CD4-positive, alpha-beta T cell treated with Interleukin-1 beta for 1 hour (primary cell): ENCODE results near the gene TUT4.

Experiments used
- DNase-seq, 2 donors: peaks; one replicate each; pipeline ENCODE4 v3.0.0-alpha.2; 2020 to 2022

The TUT4 gene

DNA sequence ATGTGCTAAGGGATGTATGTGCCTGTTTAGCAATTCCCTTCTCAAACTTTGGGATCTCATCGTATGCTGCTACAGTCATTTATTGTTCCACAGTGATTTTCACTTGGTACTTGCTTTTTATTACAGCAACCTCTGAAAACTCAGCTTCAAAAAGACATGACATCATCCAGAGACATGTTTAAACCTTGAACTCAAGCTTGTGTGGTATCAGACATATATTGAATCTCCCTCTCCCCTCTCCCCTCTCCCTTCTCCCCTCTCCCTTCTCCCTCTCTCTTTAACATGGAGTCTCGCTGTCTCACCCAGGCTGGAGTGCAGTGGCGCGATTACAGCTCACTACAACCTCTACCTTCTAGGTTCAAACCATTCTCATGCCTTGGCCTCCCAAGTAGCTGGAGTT, 19.5 kb upstream of the TUT4 start:
- DNase-seq = no peak

GRCh38 chr1:52571783-52572182, 18.9 kb upstream of the TUT4 start:
- no peak for DNase-seq

DNA sequence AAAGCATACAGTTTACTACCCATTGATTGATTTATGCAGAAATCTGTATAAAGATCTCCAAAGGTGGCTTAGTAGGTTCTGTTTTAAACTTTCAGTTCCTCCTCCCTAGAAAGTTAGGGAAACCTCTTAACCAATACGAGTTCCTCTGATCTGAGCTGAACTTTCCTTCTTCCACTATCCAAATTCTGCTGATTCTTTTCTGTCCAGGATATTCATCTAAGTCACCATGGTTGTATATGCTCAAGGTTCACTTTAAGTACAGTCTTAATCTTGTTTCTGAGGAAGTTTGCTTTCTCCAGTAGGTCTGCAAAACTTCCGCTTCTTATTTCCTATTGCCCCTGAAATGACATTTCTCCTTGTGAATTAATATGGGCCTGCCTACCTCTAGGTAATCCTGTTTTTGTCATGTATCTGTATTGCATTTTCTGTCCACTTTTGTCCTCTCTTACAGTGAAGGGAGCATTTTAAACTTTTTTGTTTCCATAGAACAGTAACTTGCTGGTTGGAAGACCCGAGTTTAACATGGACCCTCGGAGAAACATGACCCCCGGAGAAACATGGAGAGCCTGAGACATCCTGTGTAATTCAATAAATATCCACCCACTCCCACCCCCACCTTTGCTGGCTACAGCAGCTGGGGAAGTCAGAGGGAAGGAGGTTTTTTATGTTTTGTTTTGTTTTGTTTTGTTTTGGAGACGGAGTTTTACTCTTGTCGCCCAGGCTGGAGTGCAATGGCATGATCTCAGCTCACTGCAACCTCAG, 16.7 kb upstream of the TUT4 start:
- DNase-seq = no peak

DNA sequence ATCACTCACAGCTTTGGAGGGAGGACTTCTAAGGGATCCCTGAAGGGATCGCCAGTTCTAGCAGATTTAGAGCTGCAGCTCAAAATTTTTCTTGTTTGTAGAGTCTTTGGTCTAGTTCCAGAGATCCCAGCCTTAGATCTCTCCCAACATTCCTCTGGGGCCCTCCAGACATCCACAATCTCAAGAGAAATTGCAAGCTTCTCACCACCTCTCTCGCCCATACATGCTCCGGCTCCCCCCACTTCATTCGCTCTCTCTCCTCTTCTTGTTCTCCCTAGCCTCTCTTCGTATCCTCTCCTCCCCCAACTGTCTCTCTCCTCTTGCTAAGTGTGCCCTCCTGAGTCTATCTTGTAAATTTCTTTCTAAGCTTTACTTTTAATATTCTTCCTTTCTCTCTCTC, 15.1 kb upstream of the TUT4 start:
- DNase-seq = no peak

DNA sequence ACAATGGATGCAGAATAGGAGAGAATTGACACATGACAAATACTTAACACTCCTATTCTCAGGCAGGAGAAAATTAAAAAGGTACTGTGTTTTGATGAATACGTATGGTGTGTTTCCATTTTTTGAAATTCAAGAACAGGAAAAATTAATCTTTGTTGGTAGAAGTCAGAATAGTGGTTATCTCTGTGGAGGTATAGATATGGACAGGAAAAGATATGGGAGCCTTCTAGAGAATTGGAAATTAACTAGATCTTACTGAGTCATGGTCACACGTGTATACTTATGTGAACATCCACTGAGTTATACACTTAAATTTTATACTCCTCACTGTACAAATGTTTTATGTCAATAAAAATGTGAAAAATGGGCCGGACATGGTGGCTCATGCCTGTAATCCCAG, 9.9 kb upstream of the TUT4 start:
- no peak for DNase-seq

DNA sequence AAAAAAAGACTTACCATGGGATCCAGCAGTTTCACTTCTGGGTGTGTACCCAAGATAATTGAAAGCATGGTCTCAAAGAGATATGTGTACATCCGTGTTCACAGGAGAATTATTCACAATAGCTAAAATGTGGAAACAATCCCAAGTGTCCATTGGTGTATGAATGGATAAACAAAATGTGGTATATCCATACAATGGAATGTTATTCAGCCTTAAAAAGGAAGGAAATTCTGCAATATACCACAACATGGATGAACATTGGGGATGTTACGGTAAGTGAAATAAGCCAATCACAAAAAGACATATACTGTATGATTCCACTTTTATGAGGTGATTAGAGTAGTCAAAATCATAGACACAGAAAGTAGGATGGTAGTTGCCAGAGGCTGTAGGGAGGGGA, 7.0 kb upstream of the TUT4 start:
- DNase-seq = no peak

DNA sequence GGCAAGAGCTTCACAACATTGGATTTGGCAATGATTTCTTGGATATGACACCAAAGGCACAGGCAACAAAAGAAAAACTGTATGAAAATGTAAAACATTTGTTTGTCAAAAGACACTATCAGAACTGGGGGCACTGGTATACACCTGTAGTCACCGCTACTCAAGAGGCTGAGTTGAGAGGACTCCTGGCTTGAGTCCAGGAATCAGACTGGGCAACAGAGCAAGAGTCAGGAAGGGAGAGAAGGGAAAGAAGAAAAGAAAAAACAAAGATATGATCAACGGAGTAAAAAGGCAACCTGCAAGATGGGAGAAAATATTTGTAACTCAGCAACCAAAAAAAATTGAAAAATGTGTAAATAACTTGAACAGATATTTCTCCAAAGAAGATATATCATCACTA, 6.0 kb upstream of the TUT4 start:
- no peak for DNase-seq

- DNase-seq = no peak
Measured at GRCh38 chr1:52556641-52557360, 3.9 kb upstream of the TUT4 start.

DNA sequence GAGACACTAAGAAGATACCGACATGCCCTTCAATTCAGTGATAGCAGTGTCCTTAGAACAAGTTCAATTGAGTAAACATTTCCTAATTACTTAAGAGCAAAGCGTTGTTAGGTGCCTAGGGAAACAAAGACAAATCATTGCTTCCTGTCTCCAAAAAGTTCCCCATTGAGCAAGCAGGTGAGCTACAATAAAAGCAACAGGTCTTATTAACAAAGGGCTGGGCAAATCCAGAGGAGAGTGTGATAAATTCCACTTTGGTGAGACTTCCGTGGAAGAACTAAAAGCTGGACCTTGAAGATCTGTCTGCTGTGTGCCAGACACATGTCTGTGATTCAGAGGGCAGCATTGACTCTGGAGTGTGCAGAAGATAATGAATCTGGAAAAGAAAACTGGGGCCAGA, 1.9 kb upstream of the TUT4 start:
- DNase-seq = no peak

DNA sequence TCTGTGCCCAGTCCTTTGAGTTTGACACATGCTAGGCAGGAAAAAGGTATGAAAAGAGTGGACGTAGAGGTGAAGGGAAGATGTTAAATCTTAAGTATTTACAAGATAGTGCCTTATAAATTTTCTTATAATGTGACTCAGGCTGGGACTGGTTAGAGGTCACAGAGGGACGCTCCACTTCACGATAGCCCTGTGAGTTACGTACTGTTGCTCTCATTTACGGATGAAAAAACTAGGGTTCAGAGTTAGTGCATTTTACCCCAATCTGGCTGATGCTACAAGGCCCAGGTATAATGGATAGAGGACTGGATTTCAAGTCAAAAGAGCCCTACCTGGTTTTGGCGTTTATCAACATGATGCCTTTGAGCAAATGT, 1.4 kb upstream of the TUT4 start:
- no peak for DNase-seq

DNA sequence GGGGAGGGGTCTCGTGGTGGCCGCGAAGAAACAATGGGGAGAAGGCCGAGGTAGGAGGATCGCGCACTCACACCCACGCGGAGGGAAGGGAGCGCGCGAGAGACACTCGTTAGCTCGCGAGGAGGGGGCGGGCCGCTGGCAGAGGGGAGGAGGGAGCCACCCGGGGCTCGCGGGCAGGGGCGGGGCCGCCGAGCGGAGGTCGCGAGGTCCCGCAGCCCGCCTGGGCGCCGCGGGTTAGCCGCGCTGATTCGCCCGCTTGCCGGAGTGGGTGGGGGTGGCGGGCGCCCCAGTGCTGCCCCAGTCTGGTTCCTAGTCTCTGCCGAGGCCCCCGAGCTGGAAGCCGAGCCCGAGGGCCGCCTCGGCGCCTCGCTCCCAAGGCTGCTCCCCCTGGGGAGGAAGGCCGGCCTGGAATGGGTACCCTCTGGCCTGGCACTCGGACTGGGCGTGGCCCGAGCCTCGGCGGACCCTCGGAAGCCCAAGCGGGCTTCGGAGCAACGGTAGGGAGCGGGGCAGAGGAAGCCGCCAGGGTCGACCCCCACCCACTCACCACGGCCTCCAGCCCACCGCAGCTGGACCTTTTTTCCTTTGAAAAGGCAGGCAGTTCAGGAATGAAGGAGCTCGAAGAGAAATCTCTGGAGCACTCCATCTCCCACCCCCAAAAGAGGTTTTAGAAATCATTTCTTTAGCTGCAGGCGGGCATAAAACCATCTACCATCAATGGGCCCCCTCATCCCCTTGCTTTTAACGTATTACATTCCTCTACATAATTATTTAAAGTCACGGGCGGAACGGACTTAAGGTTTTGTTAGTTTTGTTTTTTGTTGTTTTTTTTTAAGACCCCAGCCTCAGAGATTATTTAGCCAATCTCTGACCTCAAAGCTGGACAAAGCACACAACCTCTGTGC, 722 bp upstream of the TUT4 start:
- DNase-seq = peak; percentile 91 to 92

- DNase-seq = peak; percentile 80 to 81
Measured at GRCh38 chr1:52552236-52552504, 722 bp downstream of the TUT4 start.

DNA sequence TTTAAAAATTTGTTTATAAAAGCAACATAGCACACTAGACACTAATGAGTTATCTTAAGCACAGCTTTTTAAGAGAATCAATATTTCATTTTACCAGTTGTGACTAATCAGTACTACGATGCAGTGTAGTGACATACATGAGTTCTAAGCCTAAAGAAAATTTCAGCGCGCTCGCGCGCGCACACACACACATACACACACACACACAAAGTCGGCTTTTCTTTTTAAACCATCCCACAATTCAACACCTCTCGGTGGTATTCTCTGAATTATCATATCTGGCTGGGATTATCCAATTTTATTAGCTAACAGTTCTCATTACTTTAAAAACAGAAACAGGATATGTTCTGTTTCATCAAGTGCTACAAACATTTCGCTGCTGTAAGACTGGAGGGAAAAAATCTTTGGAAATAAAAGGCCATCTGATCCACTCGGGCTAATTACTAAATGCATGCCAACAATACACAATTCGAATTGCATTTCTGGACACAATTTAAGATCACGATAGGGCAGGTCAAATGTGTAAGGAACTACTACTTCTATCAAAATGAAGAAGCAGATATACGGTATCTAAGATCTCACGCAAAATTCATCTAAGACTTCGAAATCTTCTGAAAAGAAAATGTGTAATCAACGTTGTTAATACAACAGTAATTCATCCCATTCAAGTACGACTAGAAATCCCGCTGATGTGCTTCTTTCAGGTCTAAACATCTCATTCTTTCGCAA, 1.2 kb downstream of the TUT4 start:
- peak; percentile 47 to 49 for DNase-seq

GRCh38 chr1:52550447-52550846, 2.4 kb downstream of the TUT4 start:
- DNase-seq = peak in 1 of 2 donors; percentile 10

DNA sequence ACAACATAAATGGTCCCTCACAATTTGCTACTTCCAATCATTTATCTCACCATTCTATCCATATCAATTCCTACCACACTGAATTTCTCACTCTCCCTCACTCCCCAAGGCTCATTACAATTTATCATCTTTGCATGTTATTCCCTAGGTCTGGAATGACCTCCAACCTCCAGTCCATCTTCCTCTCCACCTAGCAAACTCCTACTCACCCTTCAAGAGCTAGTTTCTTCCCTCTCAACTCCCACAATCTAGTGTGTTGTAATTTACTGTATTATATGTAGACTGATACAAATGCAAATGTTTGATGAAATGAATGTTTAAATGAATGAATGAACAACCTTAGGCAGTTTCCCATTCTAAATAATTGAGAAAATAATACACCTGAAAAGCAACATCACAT, 3.6 kb downstream of the TUT4 start:
- no peak for DNase-seq

DNA sequence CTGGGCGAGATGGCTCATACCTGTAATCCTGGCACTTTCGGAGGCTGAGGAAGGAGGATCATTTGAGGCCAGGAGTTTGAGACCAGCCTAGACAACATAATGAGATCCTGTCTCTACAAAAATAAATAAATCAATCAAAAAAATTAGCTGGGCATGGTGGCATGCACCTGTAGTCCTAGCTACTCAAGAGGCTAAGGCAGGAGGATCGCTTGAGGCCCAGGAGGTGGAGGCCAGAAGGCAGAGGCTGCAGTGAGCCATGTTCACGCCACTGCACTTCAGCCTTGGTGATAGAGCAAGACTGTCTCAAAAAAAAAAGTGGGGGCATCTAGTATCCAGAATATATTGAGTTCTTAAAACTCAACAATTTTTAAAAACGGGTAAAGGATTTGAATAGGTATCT, 6.0 kb downstream of the TUT4 start:
- DNase-seq = no peak

DNA sequence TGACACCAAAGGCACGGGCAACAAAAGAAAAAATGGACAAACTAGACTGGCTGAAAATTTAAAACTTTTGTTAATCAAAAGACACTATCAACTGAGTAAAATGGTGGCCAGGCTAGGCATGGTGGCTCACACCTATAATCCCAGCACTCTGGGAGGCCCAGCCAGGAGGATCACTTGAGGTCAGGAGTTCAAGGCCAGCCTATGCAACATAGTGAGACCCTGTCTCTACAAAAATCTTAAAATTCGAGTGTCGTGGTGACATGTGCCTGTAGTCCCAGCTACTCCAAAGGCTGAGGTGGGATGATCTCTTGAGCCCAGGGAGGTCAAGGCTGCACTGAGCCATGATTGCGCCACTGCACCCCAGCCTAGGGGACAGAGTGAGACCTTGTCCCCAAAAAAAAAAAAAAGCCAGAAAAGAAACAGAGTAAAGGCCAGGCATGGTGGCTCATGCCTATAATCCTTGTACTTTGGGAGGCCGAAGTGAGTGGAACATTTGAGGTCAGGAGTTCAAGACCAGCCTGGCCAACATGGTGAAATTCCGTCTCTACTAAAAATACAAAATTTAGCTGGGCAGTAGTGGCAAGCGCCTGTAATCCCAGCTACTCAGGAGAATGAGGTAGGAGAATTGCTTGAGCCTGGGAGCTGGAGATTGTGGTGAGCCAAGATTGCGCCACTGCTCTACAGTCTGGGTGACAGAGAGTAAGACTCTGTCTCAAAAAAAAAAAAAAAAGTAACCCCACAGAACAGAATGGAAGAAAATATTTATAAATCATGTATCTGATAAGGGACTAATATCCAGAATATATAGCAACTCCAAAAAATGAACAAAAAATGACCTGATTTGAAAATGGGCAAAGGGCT, 8.0 kb downstream of the TUT4 start:
- no peak for DNase-seq

- DNase-seq = no peak
Measured at GRCh38 chr1:52542085-52542688, 10.7 kb downstream of the TUT4 start.

DNA sequence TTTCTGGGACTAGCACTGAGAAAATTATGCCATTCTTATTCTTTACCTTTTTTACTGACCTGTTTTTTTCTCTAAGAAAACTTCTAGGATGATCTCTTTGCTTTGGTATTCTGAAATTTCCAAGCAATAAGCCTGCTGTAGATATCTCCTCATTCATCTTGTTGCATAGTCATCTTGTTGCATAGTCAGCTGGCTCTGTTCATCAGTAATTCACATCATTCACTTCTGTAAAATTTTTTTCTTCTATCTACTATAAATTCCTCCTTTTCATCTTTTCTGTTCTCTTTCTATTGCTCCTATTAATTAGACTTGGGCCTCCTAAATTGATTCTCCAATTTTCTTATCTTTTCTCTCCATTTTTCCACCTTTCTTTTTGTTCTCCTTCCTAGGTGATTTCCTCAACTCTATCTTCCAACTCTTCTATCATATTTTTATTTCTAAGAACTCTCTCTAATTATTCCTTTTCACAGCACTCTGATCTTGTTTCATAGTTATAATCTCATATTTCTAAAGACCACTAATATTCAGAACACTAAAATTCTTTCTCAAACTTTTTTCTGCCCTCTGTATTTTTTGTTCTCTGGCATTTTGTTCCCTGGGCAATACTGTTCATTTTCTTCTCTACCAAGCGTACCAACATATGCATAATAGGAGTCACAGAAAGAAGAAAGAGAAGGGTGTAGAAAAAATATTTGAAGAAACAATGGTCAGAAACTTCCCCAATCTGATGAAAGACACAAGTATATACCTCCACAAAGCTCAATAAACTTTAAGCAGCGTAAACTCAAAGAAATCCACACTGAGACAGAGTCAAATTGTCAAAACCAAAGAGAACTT, 17.7 kb downstream of the TUT4 start:
- no peak for DNase-seq

DNA sequence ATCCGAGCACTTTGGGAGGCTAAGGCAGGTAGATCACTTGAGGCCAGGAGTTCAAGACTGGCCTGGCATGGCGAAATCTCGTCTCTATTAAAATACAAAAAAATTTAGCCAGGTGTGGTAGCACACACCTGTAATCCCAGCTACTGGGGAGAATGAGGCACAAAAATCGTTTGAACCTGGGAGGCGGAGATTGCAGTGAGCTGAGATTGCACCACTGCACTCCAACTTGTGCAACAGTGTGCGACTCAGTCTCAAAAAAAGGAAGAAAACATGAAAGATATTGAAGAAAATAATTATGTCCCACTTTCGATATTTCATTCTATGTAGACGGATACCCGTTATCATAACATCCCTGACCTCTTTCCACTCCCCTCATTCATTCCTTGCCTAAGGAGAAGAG, 19.2 kb downstream of the TUT4 start:
- no peak for DNase-seq
